ENCODE results near the gene KRT6A. TPM values are rescaled to one million over a fixed set of nuclear protein-coding genes. Genes with fewer than 3 reads are reported as not detected.

The KRT6A gene
- total and polyA plus RNA-seq, 10 of the 15 experiments (the other 5 are each of a cell fraction or from before 2014, with no cell fraction given) = 0.96 TPM; not detected in 9

DNA sequence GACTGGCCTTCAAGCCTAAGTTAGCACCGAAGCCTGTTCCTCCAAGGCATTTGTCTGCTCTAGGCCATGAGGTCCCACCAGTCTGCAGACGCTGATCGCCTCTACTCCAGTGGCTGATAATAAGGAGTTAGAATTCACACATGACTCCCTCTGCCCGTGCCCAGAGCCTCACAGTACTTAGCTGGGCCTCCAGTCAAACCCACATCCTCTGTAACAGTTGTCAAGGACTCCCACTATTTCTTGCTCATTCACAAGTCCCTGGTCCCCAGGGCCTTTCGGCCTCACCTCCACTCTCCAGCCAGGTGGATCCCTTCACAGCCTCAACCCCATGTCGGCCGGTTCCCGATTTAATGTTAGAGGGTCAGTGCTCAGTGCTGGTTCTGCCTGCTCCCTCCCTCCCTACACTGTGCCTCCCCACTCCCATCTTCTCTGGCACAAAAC lies 33.5 kb upstream of the KRT6A start:
- CTCF ChIA-PET = no interaction called here
- no peak overlapping the region for H3K4me2 ChIP-seq (ENCODE audit: control insufficient read depth, insufficient read depth)
- H3K36me3 ChIP-seq (ENCODE audit: control insufficient read depth in 2 of 2, insufficient read depth in 2 of 2, low read length in 1 of 2) = no peaks in the 10 kb centered on the region
- H3K9me3 ChIP-seq (replicated peaks; ENCODE audit: control insufficient read depth, insufficient read depth, low read length) = no peaks in the 10 kb centered on the region
- H4K20me1 ChIP-seq (ENCODE audit: control insufficient read depth, insufficient read depth) = no peaks in the 10 kb centered on the region
- no peak overlapping the region for H3K9ac ChIP-seq (ENCODE audit: control insufficient read depth, insufficient read depth, low read length)
- no peaks in the 10 kb centered on the region for H3K4me1 ChIP-seq (ENCODE audit: control insufficient read depth, insufficient read depth, low read length)
- POLR2A ChIA-PET = no interaction called here
- intact Hi-C loops (cut with micrococcal nuclease; ENCODE audit: unreplicated experiment) = no loop called here
- RAD21 ChIA-PET (ENCODE audit: unreplicated experiment) = no interaction called here
- no peak for DNase-seq (ENCODE audit: low read depth, low spot score)
- SMC1A ChIA-PET (ENCODE audit: uncharacterized antibody, unreplicated experiment) = no interaction called here
- peaks cover 0 to 11% of the 10 kb centered on the region in 2 experiments; a peak in 3 of 4 replicates for H3K27me3 ChIP-seq (replicated peaks in 1 of 2; ENCODE audit: control insufficient read depth in 2 of 2, insufficient read depth in 2 of 2, low read length in 1 of 2)
- in situ Hi-C loops (cut with MboI) = no loop called here
- H3K79me2 ChIP-seq (ENCODE audit: control insufficient read depth, insufficient read depth, low read length) = no peaks in the 10 kb centered on the region
- no peak for FAIRE-seq
- no TSS peak for BruUV-seq (replicated peaks)
- no peak overlapping the region for H2AFZ ChIP-seq (ENCODE audit: control insufficient read depth, low read depth, low read length)
- ATAC-seq = no peak
- TF ChIP-seq ZNF207 (IDR thresholded peaks at IDR 0.05; ENCODE audit: borderline replicate concordance) = no peak
- TF ChIP-seq CBFB (IDR thresholded peaks at IDR 0.05; ENCODE audit: low read depth) = no peak
- no peak for TF ChIP-seq SIX5 (IDR thresholded peaks at IDR 0.05; ENCODE audit: low read depth, low read length, severe bottlenecking)
- TF ChIP-seq PAX5 (IDR thresholded peaks at IDR 0.05; ENCODE audit: borderline replicate concordance, low read depth, low read length) = no peak
- no peak for TF ChIP-seq BHLHE40 (IDR thresholded peaks at IDR 0.05; ENCODE audit: borderline replicate concordance in 1 of 2, low read depth in 2 of 2, low read length in 1 of 2)
- TF ChIP-seq BCL11A (IDR thresholded peaks at IDR 0.05; ENCODE audit: low read depth, low read length) = no peak
- TF ChIP-seq NFYA (IDR thresholded peaks at IDR 0.05; ENCODE audit: borderline replicate concordance, low read depth, low read length) = no peak
- TF ChIP-seq ESRRA (IDR thresholded peaks at IDR 0.05; ENCODE audit: low read length) = no peak
- no peak for TF ChIP-seq LARP7 (IDR thresholded peaks at IDR 0.05)
- no peak for TF ChIP-seq SREBF1 (IDR thresholded peaks at IDR 0.05; ENCODE audit: low read length)
- TF ChIP-seq NR2C2 (IDR thresholded peaks at IDR 0.05; ENCODE audit: borderline replicate concordance, control insufficient read depth, insufficient read length, low read depth) = no peak
- TF ChIP-seq EZH2 (IDR thresholded peaks at IDR 0.05; ENCODE audit: borderline replicate concordance, control insufficient read depth, low read depth, low read length) = no peak
- H3K4me3 ChIP-seq = no peak overlapping the region
- 52% methylated on average over 8 of the region's 8 CpGs for WGBS (ENCODE audit: insufficient coverage, insufficient replicate concordance, low lambda C conversion rate, missing lambda C conversion rate)
- H3K27ac ChIP-seq (ENCODE audit: control insufficient read depth, insufficient read depth) = no peak overlapping the region

All from GM12878 (cell line).